Cardiac fibroblast (primary cell): Measurements from ENCODE around the gene IYD.
A peak's percentile ranks its signal among the peaks of the same experiment; 100 is the strongest.

Experiments
- DNase-seq, 2 donors: peaks; one replicate each; pipeline versions ENCODE4 v3.0.0 to v3.0.0-alpha.2; 2010; ENCODE audit warnings: low read depth in 2 of 2
- H3K4me3 ChIP-seq, 2 donors: replicated peaks in 1 of 2; 1 replicate in 1 of 2; 2 replicates in 1 of 2; pipeline ENCODE4 v1.5.1; 2011; ENCODE audit warnings: low read depth in 2 of 2, low read length in 2 of 2, mild to moderate bottlenecking in 2 of 2, moderate library complexity in 1 of 2
- TF ChIP-seq, protein P1 (sequence below): IDR thresholded peaks from one replicate; pipeline ENCODE4 v1.5.1; 2011; ENCODE audit warnings: low read depth, mild to moderate bottlenecking, low read length, inconsistent platforms

IYD gene

DNA sequence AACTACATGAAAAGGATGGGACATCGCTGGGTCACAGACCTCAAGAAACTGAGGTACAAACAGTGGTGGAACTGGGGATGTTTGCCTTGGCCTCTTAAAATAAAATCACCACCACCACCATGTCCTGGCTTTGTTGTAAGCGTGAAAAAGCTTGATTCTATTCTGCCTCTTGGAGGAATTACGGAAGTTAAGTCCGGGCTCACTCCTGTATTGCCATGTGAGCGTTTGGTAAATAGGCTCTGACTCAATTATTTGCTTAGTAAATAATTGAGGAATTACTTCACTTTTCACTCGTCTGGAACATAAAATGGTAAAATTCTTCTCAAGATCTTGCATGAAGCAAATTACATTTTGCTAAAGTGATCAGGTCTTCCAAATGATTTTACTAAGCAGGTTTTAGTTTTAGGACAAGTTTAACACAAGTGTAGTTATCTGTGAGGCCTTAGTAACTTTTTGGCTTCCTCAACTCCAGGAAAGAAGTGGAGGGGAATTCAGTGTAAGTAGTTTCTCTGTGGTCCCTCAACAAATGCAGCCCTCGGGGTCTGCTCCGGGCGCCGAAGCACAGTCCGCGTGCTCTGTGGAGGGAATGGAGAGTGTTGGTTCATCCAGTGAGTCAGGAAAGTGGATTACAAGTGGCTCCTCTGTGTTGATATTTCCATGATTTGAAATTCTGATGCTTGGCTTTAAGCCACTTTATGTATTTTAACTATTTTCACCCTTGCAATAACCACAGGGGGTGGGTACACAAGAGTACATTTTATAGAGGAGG is 23.8 kb downstream of the IYD start:
- H3K4me3 ChIP-seq, result no peak overlapping the region
- TF ChIP-seq, protein P1, sequence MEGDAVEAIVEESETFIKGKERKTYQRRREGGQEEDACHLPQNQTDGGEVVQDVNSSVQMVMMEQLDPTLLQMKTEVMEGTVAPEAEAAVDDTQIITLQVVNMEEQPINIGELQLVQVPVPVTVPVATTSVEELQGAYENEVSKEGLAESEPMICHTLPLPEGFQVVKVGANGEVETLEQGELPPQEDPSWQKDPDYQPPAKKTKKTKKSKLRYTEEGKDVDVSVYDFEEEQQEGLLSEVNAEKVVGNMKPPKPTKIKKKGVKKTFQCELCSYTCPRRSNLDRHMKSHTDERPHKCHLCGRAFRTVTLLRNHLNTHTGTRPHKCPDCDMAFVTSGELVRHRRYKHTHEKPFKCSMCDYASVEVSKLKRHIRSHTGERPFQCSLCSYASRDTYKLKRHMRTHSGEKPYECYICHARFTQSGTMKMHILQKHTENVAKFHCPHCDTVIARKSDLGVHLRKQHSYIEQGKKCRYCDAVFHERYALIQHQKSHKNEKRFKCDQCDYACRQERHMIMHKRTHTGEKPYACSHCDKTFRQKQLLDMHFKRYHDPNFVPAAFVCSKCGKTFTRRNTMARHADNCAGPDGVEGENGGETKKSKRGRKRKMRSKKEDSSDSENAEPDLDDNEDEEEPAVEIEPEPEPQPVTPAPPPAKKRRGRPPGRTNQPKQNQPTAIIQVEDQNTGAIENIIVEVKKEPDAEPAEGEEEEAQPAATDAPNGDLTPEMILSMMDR, result no peak
- DNase-seq, result no peak

DNA sequence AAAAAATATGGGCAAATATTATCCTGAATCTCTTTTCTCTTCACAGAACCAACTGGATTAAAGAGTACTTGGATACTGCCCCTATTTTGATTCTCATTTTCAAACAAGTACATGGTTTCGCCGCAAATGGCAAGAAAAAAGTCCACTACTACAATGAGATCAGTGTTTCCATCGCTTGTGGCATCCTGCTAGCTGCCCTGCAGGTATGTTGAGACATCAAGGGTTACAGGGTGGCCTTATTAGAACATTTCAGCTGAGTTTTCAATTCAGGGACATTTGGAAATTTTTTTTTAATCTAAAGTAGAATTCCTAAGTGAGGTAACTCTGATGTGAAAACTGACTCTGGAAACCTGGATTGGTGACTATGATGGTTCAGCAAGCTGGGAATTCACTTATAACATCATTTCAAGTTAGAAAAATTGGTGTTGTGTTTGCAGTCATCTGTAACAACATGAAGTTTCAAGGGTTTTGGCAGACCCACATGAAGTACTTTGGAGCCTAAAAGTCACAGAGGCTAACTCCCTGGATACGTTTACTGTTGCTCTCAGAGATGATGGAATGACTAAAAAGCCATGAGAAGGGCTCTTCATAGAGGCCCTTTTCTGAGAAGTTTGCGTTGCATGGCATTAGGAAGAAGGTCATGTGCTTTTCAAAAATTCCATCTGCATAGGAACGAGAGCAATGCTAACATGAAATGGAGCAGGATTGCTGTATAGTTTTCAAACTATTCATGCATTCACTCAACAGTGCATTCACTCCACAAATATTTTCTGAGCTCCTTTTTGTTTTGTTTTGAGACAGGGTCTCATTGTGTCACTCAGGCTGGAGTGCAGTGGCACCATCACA is 25.5 kb downstream of the IYD start:
- H3K4me3 ChIP-seq, result no peak overlapping the region
- no peak for DNase-seq
- TF ChIP-seq, protein P1, result no peak

DNA sequence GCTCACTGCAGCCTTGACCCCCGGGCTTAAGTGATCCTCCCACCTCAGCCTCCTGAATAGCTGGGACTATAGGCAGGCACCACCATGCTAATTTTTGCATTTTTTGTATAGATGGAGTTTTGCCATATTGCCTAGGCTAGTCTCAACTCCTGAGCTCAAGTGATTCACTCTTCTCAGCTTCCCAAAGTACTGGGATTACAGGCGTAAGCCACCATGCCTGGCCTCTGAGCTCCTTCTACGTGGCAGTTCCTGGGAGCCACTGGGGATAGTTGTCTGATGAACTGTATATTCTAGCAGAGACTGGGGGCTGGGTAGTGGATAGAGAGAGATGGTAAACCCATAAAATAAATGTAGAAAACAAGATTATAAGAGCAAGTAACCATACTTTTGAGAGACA is 26.1 kb downstream of the IYD start:
- no peak overlapping the region for H3K4me3 ChIP-seq
- no peak for DNase-seq
- TF ChIP-seq, protein P1, result no peak

DNA sequence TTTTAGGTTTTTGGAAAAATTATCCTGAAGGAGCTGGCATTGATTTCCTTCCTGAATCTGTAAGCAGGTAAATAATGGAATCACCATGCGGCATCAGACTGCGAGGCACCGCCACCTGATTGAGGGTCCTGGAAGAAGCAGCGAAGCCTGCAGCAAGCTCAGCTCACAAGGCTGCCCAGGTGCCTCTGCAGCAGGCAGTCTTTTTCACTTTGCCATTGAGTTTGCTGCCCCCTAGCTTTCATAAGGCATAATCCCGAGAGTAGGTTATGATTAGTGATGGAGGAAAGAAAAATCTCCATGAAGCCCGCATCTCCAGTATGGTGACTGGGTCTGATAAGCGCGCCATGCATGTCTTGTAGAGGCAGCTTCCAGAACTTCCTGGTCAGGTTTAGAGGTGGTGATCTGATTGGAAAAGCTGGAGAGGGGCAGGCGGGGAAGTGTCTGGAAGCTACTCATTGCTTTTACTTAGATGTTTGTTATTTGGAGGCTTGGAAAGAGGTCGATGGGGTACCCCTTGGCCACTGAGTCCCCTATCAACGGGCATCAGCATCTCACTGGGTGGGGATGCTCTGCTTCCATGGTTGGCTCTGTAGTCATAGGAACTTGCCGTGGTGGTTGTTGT is 26.7 kb downstream of the IYD start:
- H3K4me3 ChIP-seq, result no peak overlapping the region
- peak; percentile 67 to 71 for DNase-seq
- TF ChIP-seq, protein P1, result peak; percentile 70

DNA sequence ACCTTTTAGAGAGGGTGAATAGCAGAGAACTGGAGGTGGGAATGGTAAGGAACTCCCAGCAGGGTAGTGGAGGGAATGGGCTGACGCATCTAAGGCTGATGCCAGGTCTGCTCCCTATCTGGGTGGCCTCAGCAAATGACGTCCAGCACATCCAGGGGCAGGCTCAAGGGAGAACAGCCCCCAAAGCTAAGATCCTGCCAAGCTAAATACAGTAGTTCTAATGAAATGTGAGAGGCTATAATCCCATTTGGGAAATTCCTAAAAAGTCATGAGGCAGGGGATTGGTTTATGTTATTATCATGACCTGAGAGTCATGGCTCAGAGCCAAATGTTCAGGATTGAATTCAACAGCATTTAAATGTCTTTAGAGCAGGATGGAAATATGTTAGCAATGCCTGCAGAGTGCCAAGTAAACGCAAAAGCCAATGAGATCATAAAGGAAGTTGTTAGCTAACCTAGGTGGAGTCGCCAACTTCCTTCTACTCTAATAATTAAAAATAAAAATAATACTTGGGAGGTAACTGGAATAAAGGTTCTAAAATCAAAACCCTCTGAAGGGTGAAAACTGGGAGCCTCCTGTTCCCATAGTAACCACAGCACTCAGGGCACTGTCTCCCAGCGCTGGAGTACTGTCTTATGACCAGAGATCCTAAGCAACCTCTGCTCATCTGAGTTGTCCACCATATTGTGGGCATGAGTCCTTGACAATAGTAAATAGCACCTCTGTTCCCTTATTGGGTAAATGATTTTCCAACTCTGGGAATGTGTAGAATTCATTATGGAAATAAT is 34.8 kb downstream of the IYD start:
- H3K4me3 ChIP-seq, result no peak overlapping the region
- DNase-seq, result peak; percentile 98
- TF ChIP-seq, protein P1, result no peak

DNA sequence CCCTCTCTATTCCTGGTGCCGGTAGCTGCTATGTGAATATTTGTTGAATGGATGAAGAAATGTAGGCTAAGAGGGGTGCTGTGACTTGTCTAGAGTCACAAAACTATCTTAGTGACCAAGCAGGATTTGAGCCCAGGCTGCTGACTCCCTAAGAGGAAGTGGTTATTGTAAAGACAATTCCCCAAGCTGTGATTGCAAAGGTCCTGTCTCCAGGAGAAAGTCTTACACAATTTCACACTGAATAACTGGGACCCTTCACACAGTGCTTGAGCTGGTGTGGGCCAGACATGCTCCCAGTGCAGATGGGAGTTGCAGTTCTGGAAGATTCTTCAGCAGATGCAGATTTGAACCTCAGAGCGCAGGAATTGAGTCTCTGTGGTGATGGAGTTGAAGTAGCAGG is 38.1 kb downstream of the IYD start:
- no peak overlapping the region for H3K4me3 ChIP-seq
- TF ChIP-seq, protein P1, result no peak
- peak; percentile 43 to 46 for DNase-seq
